Stimulated activated naive CD4-positive, alpha-beta T cell treated with Interleukin-2 at 50 U/mL for 16 hours (primary cell): ENCODE data around the gene ABHD1.
"Not testable (repeated sequence)": the region's sequence is repeated elsewhere in the genome, so short reads cannot be mapped to it uniquely, and the experiment has no call there.

ENCODE experiments used
- DNase-seq: peaks from one replicate; lab custom pipeline; 2025; lab: John Stamatoyannopoulos, UW

ABHD1 gene

GRCh38 chr2:27110603-27111352 is 12.8 kb upstream of the ABHD1 start:
- DNase-seq = not testable (repeated sequence)

DNA sequence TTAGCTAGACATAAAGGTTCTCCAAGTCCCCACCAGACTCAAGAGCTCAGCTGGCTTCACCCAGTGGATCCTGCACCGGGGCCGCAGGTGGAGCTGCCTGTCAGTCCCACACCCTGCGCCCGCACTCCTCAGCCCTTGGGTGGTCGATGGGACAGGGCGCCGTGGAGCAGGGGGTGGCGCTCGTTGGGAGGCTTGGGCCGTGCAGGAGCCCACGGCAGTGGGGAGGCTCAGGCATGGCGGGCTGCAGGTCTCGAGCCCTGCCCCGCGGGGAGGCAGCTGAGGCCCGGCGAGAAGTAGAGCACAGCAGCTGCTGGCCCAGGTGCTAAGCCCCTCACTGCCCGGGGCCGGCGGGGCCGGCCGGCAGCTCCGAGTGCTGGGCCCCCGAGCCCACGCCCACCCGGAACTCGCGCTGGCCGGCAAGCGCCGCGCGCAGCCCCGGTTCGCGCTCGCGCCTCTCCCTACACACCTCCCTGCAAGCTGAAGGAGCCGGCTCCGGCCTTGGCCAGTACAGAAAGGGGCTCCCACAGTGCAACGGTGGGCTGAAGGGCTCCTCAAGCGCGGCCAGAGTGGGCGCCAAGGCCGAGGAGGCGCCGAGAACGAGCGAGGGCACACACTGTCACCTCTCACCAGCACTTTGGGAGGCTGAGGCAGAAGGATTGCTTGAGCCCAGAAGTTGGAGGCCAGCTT is 12.1 kb upstream of the ABHD1 start:
- DNase-seq = not testable (repeated sequence)

DNA sequence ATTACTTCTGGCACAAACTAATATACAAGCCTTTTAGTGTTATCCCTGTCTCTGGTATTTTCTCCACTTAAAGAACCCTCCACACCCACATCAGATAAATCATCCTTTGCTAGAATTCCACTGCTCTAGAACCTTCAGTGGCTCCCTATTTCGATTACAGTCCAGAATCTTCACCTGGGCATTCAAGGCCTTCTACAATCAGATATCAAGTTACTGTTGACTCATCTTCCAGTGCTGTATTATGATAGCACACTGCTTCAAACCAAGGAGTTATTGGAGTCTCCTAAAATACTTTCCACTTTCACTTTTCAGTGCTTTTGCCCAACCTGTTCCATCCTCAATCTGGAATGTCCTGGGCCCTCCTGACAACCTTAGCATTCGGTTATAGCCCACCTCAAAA is 8.1 kb upstream of the ABHD1 start:
- no peak for DNase-seq

GRCh38 chr2:27117995-27118524 is 5.6 kb upstream of the ABHD1 start:
- DNase-seq = no peak

DNA sequence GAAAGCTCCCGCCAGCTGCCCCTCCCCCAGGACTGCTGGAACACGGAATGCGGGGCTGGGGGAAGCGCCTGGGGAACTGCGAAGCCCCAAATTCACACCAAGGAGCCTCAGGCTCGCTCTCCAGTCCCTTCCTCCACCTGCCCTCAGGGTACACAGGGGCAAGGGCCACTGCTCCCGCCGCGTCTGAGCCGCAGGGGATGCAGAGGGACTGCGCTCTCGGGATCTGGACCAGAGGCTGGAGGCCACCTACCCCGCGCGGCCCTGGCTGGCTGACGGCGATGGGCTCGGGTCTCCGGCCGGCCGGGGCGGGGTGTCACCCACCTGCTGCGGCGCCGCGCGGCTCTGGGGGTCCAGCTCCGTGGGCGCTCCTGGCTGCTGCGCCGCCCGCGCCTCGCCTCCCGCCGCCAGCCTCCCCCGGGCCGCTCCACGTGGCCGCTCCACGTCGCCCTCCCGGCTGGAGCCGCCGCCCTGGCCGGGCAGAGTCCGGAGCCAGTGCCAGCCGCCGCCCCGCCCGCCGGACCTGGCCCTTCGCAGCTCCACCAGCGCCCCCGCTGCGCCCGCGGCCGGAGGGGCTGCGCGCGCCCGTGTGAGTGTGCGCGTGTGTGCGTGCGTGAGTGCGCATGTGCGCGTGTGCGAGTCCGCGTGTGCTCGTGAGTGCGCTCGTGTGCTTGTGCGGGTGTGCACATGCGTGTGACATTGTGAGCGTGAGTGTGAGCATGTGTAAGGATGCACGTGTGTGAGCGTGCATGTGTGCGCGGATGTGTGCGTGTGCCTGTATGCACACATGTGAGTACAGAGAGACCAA is 4.9 kb upstream of the ABHD1 start, which contains the start of gene CGREF1:
Gene CGREF1, minus strand, starts transcription at position 604 of the 805 bp plus-strand sequence. CDS start 14,762 bp downstream, outside the sequence.
- DNase-seq = no peak

- DNase-seq = not testable (repeated sequence)
Observed at GRCh38 chr2:27119330-27119670, 4.3 kb upstream of the ABHD1 start.

DNA sequence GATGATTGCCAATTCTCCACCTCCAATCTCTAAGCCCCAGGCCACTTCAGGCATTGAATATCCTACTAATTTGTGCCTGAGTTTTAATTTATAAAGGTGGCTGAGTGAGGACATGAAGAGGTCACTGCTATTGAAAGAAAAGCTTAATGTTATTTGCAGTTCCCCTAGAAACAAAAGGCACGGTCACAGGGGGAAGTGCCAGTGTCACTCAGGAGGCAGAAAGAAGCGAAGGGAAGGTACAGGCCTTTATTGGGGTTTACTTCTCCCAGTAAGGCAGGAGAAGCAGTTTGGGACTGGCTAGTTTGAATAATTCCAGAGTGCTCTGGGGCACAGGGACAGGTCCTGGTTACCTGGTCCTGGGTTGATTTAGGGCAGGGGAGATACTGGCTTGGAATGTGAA is 1.7 kb upstream of the ABHD1 start:
- DNase-seq = no peak

DNA sequence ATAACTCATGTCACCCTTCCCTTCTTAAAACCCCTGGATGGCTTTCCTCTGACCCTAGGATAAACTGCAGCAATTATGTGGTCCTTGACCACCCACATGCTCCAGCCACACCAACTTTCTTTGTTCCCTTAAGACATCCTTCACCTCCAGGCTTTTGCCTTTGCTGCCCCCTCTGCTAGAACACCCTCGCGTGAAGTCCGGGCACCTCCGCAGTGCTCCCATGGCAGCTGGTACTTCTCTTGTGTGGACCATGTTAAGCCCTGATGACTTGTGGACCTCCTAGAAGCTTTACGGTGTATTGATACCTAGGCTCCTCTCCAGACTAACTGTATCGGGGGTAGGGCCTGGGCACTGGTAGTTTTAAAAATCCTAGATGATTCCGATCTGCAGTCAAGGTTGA is 824 bp upstream of the ABHD1 start:
- DNase-seq = no peak

DNA sequence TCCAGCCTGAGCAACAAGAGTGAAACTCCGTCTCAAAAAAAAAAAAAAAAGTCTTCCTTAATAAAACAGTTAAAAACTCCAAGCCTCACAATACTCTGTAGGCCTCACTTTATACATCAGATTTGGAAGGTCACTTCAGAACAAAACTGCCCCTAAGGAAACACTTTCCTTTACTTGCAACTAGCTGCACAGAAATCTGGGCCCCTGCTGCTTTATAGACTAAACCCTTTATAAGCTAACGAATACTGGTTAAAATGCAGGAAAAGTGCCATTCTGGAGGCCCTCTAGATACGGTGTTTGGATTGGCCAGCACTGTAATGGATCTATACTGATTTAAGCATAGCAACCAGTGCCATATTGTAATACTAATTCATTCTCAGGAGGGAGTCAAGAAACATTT is 1.5 kb downstream of the ABHD1 start:
- DNase-seq = no peak

DNA sequence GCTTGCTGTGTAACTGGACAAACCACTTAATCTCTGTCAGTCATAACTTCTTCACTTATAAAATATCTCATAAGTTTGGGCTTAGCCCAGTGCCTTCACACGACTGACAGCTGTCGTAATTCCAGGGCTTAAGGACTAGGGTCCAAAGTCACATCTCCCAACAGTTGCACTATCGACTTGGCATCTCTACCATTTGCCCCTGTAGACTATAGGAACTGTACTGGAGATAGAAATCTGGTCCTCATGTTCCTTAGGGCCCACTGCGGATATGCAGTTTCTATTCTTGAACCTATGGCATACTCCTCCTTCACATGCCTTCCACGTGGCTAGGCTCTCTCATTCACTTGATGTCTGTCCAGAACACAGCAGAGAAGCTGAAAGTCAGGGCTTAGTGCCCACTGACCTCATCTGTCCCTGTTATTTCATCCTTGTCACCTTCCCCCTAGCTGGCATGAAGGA is 2.7 kb downstream of the ABHD1 start:
- DNase-seq = no peak

DNA sequence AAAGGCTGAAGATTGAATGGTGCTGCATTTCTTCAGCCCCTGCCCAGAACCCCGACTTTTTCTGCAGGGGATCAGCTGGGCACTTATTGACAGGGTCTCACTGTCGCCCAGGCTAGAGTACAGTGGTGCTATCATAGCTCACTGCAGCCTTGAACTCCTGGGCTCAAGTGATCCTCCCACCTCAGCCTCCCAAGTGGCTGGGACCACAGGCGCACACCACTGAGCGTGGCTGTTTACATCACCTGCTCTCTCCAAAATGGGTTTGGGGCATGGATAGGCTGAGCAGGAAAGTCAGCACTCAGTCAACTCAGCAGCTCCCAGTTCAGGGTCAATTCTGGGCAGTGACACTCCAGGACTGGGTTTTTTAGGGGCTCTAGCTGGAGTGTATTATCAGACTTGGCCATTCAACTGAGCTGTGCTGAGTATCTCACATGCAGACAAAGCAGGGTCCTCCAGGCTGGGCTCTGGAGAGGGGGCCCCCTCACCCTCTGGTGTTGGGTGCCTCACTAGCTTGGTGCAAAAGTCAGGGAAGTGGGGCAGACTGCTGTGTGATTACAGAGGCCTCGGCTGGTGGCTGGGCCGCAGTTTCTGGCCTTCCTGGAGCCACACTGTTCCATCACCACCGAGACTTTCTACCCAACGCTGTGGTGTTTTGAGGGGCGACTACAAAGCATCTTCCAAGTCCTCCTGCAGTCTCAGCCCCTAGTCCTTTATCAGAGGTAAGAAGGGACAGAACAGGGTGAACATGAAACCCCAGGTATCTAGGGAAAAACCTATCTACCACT is 4.5 kb downstream of the ABHD1 start:
- DNase-seq = no peak

GRCh38 chr2:27128668-27129571 is 5.3 kb downstream of the ABHD1 start:
- DNase-seq = no peak

- no peak for DNase-seq
Observed at GRCh38 chr2:27130396-27130795, 6.8 kb downstream of the ABHD1 start.

GRCh38 chr2:27131429-27131828 is 7.8 kb downstream of the ABHD1 start:
- DNase-seq = no peak

GRCh38 chr2:27133195-27133875 is 9.7 kb downstream of the ABHD1 start:
- no peak for DNase-seq

- peak; percentile 97 for DNase-seq
Observed at GRCh38 chr2:27133905-27134780, 10.5 kb downstream of the ABHD1 start, which contains the start of gene PREB. Gene PREB, minus strand, starts transcription at chr2:27134636. Its CDS starts 215 bp downstream, at chr2:27134421.

DNA sequence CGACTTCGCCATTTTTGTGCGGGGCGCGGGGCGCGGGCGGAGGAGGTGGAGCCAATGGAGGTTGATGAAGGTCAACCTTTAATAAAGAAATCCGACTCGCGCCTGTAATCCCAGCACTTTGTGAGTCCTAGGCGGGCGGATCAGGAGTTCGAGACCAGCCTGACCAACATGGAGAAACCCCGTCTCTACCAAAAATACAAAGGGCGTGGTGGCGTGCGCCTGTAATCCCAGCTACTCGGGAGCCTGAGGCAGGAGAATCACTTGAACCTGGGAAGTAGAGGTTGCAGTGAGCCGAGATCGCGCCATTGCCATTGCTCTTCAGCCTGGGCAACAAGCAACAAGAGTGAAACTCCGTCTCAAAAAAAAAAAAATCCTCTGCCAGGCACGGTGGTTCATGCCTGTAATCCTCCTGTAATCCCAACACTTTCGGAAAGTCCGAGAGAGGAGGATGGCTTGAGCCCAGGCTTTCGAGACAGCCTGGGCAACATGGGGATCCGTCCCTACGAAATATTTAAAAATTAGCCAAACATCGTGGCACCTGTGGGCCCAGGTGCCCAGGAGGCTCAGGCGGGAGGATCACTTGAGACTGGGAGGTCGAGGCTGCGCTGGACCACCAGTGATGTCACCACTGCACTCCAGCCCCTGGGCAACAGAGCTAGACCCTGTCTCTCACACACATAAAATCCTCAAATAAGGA is 11.3 kb downstream of the ABHD1 start:
- no peak for DNase-seq

- DNase-seq = no peak
Observed at GRCh38 chr2:27135478-27135955, 11.9 kb downstream of the ABHD1 start.
